ENCODE results near the gene TLX2. TPM values are rescaled to one million over a fixed set of nuclear protein-coding genes. Genes with fewer than 3 reads are reported as not detected.

TLX2 gene
- total and polyA plus RNA-seq, 7 donors = 1.0 to 2.5 (median 1.6) TPM; not detected in 2

DNA sequence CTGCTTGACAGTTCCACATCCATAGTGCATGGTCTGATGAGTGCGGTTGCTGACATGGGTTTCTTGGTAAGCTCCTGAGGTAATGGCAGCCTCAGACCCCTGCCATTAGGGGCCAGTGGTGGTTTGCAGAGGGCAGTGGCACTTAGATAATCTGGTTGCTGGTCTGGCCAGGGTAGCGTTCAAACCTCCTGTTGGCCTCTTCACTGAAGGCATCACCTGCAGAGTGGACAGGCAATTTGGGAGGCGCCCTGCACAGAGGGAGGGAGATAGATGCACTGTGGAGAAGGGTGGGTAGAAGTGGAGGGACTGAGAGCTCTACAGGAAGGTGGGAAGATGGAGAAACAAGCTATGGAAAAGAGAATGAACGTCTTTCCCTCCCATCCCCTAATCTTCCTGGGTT, 19.2 kb downstream of the TLX2 start:
- peaks cover 0 to 25% (median 19%) of the 10 kb centered on the region in 4 donors for H3K4me1 ChIP-seq
- no peaks in the 10 kb centered on the region for H3K27me3 ChIP-seq
- H3K4me3 ChIP-seq = no peak overlapping the region
- no peak for TF ChIP-seq POLR2A (IDR thresholded peaks at IDR 0.05)
- TF ChIP-seq POLR2AphosphoS5 (IDR thresholded peaks at IDR 0.05) = no peak
- TF ChIP-seq, protein P1, sequence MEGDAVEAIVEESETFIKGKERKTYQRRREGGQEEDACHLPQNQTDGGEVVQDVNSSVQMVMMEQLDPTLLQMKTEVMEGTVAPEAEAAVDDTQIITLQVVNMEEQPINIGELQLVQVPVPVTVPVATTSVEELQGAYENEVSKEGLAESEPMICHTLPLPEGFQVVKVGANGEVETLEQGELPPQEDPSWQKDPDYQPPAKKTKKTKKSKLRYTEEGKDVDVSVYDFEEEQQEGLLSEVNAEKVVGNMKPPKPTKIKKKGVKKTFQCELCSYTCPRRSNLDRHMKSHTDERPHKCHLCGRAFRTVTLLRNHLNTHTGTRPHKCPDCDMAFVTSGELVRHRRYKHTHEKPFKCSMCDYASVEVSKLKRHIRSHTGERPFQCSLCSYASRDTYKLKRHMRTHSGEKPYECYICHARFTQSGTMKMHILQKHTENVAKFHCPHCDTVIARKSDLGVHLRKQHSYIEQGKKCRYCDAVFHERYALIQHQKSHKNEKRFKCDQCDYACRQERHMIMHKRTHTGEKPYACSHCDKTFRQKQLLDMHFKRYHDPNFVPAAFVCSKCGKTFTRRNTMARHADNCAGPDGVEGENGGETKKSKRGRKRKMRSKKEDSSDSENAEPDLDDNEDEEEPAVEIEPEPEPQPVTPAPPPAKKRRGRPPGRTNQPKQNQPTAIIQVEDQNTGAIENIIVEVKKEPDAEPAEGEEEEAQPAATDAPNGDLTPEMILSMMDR (IDR thresholded peaks at IDR 0.05) = no peak
- no peak for TF ChIP-seq EP300 (IDR thresholded peaks at IDR 0.05)
- peaks cover 0 to 15% (median 10%) of the 10 kb centered on the region in 4 donors for H3K36me3 ChIP-seq
- intact Hi-C loops (cut with DNase I) = no loop called here
- DNase-seq = no peak
- WGBS, 2 donors = 88 to 90% methylated on average over 4 of the region's 4 CpGs
- no peaks in the 10 kb centered on the region for H3K9me3 ChIP-seq
- no peak overlapping the region for H3K27ac ChIP-seq

DNA sequence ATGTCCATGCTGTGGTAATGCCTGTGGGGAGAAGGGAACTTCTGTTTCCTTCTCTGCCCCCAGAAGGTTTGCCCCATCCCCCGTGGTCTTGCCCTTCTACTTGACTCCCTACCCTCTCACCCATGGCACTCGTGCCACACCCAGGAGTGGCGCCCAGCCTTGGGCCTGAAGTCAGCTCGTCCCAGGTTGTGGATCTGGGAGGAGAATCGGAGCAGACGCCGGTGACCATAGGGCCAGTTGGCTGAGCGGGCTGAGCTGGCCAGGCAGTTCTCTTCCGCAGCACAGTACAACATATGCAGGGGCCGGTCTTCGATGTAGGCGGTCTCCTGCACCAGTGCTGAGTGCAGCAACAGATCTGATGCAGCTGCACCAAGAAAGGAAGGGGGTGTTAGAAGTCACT, 20.2 kb downstream of the TLX2 start:
- intact Hi-C loops (cut with DNase I) = no loop called here
- no peak overlapping the region for H3K4me3 ChIP-seq
- no peaks in the 10 kb centered on the region for H3K9me3 ChIP-seq
- H3K27me3 ChIP-seq = no peaks in the 10 kb centered on the region
- no peak for TF ChIP-seq EP300 (IDR thresholded peaks at IDR 0.05)
- TF ChIP-seq POLR2AphosphoS5 (IDR thresholded peaks at IDR 0.05) = no peak
- TF ChIP-seq POLR2A (IDR thresholded peaks at IDR 0.05) = no peak
- TF ChIP-seq, protein P1 (IDR thresholded peaks at IDR 0.05) = no peak
- DNase-seq = no peak
- WGBS, 2 donors = 79 to 88% methylated on average over 12 of the region's 12 CpGs
- peaks cover 0 to 15% (median 10%) of the 10 kb centered on the region in 4 donors for H3K36me3 ChIP-seq
- peaks cover 0 to 18% (median 14%) of the 10 kb centered on the region in 4 donors for H3K4me1 ChIP-seq
- H3K27ac ChIP-seq = no peak overlapping the region

DNA sequence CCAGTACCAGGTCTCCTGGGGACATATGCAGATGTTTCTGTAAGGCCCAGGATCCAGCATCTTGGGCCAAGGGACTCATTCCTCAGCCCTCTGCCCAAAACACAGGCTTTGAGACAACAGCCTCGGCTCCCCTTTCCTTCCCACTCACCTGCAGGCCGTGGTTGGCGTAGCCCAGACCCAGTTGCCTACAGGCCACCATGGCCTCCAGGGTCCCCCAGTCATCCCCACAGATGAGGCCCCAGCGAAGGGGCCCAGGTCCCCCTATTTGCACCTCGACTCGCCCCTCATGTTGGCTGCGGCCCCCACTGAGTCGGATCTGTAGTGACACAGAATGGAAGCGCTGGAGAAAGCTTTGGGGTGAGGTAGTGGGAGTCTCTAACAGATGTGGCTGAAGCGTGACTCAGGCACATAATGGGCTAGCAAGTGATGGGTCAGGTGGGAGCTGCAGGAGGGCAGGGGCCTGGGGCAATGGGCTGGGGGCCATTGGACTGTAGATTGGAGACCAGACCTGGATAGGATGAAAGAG, 21.3 kb downstream of the TLX2 start:
- Histone ChIP-seq H3K27me3 (no peaks in the 10 kb centered on the region), H3K4me1 (peaks cover 0 to 15% (median 11%) of the 10 kb centered on the region in 4 donors), H3K9me3 (no peaks in the 10 kb centered on the region), H3K27ac (no peak overlapping the region), H3K4me3 (no peak overlapping the region), H3K36me3 (peaks cover 0 to 15% (median 10%) of the 10 kb centered on the region in 4 donors)
- intact Hi-C loops (cut with DNase I) = no loop called here
- no peak for TF ChIP-seq POLR2A (IDR thresholded peaks at IDR 0.05)
- TF ChIP-seq, protein P1 (IDR thresholded peaks at IDR 0.05) = no peak
- TF ChIP-seq POLR2AphosphoS5 (IDR thresholded peaks at IDR 0.05) = no peak
- no peak for TF ChIP-seq EP300 (IDR thresholded peaks at IDR 0.05)
- DNase-seq = no peak
- 88 to 94% methylated on average over 10 of the region's 10 CpGs for WGBS, 2 donors

DNA sequence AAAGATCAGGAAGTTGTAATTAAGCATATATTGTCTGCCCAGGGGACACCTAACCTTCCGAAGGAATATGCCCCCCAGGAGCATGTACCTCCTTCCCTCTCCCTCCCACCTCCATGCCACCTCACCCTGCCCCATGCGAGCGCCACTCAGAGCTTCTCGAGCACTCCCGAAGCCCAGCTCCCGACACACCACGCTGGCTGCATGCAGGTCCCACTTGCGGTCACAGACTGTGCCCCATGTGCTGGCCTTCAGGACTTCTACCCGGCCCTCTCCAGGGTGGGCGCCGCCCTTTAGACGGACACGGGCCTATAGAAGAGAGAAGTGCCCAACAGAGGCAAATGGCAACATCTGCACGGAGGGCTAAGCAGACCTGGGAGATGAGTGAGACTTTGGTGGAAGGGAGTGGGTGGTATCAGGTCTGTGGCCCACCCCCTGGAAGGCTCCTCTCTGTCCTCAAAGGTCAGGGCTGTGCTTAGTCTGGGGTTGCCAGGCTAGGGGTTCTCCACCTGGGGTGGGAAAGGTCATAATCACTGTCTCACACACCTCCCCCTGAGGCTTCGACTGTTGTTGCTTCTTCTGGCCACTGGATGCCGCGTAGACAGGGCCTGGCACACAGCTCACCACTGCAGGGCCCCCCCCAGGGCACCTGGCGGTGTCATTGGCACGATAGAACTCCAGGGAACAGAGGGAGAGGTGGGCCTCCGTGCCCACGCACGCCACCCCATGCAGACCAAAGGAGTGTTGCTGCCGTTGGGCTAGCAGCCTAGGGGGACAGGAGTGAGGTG, 22.1 kb downstream of the TLX2 start:
- WGBS, 2 donors = 86 to 90% methylated on average over 23 of the region's 23 CpGs
- intact Hi-C loops (cut with DNase I) = no loop called here
- TF ChIP-seq, protein P1 (IDR thresholded peaks at IDR 0.05) = no peak
- no peak for TF ChIP-seq POLR2A (IDR thresholded peaks at IDR 0.05)
- TF ChIP-seq EP300 (IDR thresholded peaks at IDR 0.05) = no peak
- no peak for TF ChIP-seq POLR2AphosphoS5 (IDR thresholded peaks at IDR 0.05)

More for the DNA sequence above, 22.1 kb downstream of the TLX2 start:
- DNase-seq = no peak
- Histone ChIP-seq H3K36me3 (peaks cover 0 to 15% (median 10%) of the 10 kb centered on the region in 4 donors), H3K4me3 (no peak overlapping the region), H3K27me3 (no peaks in the 10 kb centered on the region), H3K9me3 (no peaks in the 10 kb centered on the region), H3K4me1 (peaks cover 0 to 7% (median 2%) of the 10 kb centered on the region in 4 donors), H3K27ac (no peak overlapping the region)

Data from sigmoid colon (tissue), 7 donors.